Measurements from ENCODE around the gene CERK. TPM values are rescaled to one million over a fixed set of nuclear protein-coding genes. Genes with fewer than 3 reads are reported as not detected.

CERK gene
- total and polyA plus RNA-seq, 2 of the 8 experiments (the other 6 are each of a cell fraction or from before 2014, with no cell fraction given) = 26.6 to 59.0 TPM

GRCh38 chr22:46748206-46748907, 10.3 kb upstream of the CERK start (continued):
- no peak for TF ChIP-seq POLR2AphosphoS5 (IDR thresholded peaks at IDR 0.05; ENCODE audit: low read depth, low read length)

All from H1 (cell line).